Stimulated activated naive CD8-positive, alpha-beta T cell treated with anti-CD3 and anti-CD28 coated beads, Interleukin-15, Interleukin-2, amounts not matched to agents 100 ng/mL and 50 ng/mL, for 24 hours (primary cell): ENCODE data around the gene PHOSPHO2.

Source experiments
- H3K27ac Mint-ChIP-seq: one replicate; pipeline ENCODE4 v1.8.0; 2021; ENCODE audit warnings: mild to moderate bottlenecking, mixed read lengths
- H3K27me3 Mint-ChIP-seq: one replicate; pipeline ENCODE4 v1.8.0; 2021; ENCODE audit warnings: mixed read lengths
- H3K36me3 Mint-ChIP-seq: one replicate; pipeline ENCODE4 v1.8.0; 2021; ENCODE audit warnings: low read depth, mixed read lengths
- H3K4me1 Mint-ChIP-seq: one replicate; pipeline ENCODE4 v1.8.0; 2021; ENCODE audit warnings: low read depth, mixed read lengths
- H3K4me3 Mint-ChIP-seq: one replicate; pipeline ENCODE4 v1.8.0; 2021; ENCODE audit warnings: mild to moderate bottlenecking, mixed read lengths
- H3K9me3 Mint-ChIP-seq: one replicate; pipeline ENCODE4 v1.8.0; 2021; ENCODE audit warnings: mixed read lengths

The PHOSPHO2 gene

GRCh38 chr2:169716938-169717690, 22.8 kb downstream of the PHOSPHO2 start:
- Mint-ChIP-seq H3K27ac (no peak overlapping the region), H3K4me1 (no peaks in the 10 kb centered on the region), H3K9me3 (no peaks in the 10 kb centered on the region), H3K27me3 (no peaks in the 10 kb centered on the region), H3K4me3 (no peak overlapping the region), H3K36me3 (no peaks in the 10 kb centered on the region)

DNA sequence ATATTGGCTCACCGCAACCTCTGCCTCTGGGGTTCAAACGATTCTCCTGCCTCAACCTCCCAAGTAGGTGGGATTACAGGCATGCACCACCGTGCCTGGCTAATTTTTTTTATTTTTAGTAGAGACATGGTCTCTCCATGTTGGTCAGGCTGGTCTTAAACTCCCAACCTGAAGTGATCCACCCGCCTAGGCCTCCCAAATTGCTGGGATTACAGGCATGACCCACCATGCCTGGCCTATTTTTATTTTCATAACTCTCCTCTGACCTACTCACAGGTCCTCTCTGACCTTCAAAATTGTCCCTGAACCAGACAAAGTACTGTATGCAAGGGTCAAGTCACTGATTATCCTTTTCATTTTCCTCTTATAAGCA, 23.4 kb downstream of the PHOSPHO2 start:
- no peaks in the 10 kb centered on the region for H3K9me3 Mint-ChIP-seq
- H3K27me3 Mint-ChIP-seq: no peaks in the 10 kb centered on the region
- no peak overlapping the region for H3K27ac Mint-ChIP-seq
- H3K36me3 Mint-ChIP-seq: no peaks in the 10 kb centered on the region
- H3K4me3 Mint-ChIP-seq: no peak overlapping the region
- no peaks in the 10 kb centered on the region for H3K4me1 Mint-ChIP-seq

DNA sequence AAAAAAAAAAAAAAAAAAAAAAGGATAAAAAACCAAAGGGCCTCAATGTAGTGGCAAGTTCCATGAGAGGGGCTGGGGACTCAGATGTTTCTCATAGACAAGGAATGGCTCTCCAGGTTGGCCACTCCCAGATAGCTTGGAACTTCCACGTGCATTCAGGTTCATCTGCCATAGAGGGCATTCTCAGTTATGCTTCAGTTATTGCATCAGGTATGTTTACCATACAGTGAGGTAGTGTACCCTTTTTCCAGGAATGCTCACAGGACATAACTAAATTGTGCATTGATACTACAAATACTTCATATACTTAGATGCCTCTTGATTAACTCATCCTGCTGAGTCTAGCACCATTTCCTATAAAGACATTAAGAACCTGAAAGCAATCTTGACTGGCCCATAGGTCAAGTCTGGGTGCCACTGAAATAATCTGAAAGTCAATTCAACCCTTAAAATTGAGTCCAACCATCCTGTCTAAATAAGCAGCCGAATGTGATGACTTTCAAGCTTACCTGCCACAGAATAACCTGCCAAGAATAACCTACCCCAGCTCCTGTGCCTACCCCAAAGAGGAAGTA, 24.7 kb downstream of the PHOSPHO2 start:
- H3K4me3 Mint-ChIP-seq: no peak overlapping the region
- no peaks in the 10 kb centered on the region for H3K36me3 Mint-ChIP-seq
- H3K4me1 Mint-ChIP-seq: no peaks in the 10 kb centered on the region
- no peaks in the 10 kb centered on the region for H3K9me3 Mint-ChIP-seq
- H3K27ac Mint-ChIP-seq: no peak overlapping the region
- no peaks in the 10 kb centered on the region for H3K27me3 Mint-ChIP-seq

DNA sequence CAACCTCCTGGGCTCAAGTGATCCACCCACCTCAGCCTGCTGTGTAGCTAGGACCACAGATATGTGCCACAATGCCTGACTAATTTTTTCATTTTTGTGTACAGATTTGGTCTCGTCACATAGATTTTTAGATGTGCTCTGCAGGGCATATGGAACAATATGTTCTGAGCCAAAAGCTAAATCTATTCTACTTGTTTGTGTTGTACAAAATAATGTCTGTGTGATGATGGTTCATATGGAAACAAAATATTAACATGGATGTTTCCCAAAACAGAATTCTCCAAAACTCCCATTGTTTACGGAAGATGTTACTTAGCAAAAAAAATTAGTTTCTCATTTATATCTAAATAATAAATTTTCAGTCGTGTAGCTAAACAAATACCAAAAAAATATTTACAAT, 26.7 kb downstream of the PHOSPHO2 start:
- no peaks in the 10 kb centered on the region for H3K9me3 Mint-ChIP-seq
- no peak overlapping the region for H3K4me3 Mint-ChIP-seq
- H3K4me1 Mint-ChIP-seq: no peaks in the 10 kb centered on the region
- H3K27me3 Mint-ChIP-seq: no peaks in the 10 kb centered on the region
- no peaks in the 10 kb centered on the region for H3K36me3 Mint-ChIP-seq
- no peak overlapping the region for H3K27ac Mint-ChIP-seq

DNA sequence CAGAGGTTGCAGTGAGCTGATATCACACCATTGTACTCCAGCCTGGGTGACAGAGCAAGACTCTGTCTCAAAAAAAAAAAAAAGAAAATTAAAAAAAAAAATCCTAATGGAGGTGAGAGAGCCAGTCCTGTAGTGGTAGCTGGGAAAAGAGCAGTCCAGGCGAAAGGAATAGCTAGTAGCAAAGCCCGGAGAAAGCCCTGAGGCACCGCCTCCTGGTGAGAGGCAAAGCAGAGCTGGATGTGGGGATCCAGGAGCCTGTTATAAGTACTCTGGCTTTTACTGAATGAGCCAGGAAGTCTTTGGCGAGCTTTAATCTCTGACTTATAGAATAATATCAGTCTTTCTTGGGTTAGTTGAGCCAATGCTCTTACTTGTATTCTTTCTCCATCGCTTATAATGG, 32.8 kb downstream of the PHOSPHO2 start:
- Mint-ChIP-seq H3K27ac (no peak overlapping the region), H3K4me3 (no peak overlapping the region), H3K4me1 (no peaks in the 10 kb centered on the region), H3K9me3 (no peaks in the 10 kb centered on the region), H3K36me3 (no peaks in the 10 kb centered on the region), H3K27me3 (peaks cover 1% of the 10 kb centered on the region)

DNA sequence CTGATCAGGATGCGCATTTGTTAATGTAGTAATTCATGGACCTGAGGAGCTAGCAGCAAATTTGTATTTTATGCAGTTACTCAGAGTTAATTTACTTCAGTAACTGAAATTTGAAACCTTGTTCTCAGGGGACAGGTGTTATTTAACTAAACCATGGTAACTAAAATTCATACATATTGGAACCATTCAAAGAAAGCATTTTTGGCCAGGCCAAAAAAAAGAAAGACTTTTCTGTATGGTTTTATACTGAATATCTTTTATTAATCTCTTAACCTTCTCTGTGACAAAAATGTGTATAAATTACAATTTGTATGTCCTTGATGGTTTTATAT, 35.0 kb downstream of the PHOSPHO2 start:
- Mint-ChIP-seq H3K9me3 (no peaks in the 10 kb centered on the region), H3K27ac (no peak overlapping the region), H3K27me3 (peaks cover 11% of the 10 kb centered on the region), H3K4me1 (peaks cover 9% of the 10 kb centered on the region), H3K36me3 (no peaks in the 10 kb centered on the region), H3K4me3 (no peak overlapping the region)

DNA sequence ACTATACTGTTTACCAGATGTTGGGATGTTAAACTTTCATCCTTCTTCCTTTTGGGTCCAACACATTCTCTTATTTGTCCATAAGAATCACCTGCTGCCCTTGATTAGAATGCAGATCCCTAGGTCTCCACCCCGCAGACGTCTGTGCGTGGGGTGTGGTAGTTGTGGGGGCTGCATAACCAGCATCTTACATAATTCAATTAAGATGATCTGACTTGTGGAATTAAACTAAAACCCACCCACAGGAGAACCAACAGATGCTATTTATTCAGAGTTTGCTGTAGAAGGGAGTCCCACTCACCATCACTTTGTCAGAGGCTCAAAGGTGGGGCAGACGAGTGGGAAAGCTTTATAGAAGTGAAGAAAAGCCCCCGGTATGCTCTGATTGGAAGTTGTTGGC, 37.8 kb downstream of the PHOSPHO2 start:
- peaks cover 22% of the 10 kb centered on the region for H3K27me3 Mint-ChIP-seq
- no peaks in the 10 kb centered on the region for H3K9me3 Mint-ChIP-seq
- H3K36me3 Mint-ChIP-seq: peaks cover 4% of the 10 kb centered on the region
- H3K4me3 Mint-ChIP-seq: no peak overlapping the region
- H3K4me1 Mint-ChIP-seq: peaks cover 9% of the 10 kb centered on the region
- no peak overlapping the region for H3K27ac Mint-ChIP-seq

- Mint-ChIP-seq H3K4me3 (peak overlapping the region; percentile 91), H3K4me1 (peaks cover 9% of the 10 kb centered on the region), H3K36me3 (peaks cover 4% of the 10 kb centered on the region), H3K27me3 (peaks cover 22% of the 10 kb centered on the region), H3K27ac (no peak overlapping the region), H3K9me3 (no peaks in the 10 kb centered on the region)
These were observed 38.5 kb downstream of the PHOSPHO2 start for GRCh38 chr2:169732583-169733358.

DNA sequence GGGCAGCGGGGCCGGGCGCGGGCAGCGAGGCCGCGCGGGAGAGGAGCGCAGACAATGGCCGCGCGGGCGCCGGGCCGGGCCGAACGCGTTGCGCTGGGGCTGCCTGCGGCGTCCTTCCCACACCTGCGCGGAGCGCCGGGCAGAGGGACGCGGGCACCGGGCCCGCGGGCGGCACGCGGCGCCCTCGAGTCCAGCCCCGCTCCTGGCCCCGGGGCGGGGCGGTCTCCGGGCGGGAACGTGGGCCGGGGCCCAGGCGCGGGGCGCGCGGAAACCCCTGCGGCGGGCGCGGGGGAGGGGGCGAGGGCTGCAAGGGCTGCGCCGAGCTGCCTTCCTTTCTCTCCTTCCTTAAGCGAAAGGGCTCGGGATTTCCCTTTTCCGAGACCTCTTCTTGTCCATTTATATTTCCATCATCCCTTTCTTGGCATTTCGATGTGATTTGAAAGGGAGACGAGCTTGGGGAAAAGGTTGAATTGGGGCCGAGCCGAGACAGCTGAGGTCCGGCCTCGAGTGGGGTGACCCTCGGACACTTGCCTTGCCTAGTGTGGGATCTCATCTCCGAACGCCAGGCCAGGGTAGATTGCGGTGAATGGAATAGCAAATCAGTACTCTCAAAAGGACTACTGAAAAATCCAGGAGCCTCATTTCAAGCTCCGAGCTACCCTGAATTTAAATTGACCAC, 40.0 kb downstream of the PHOSPHO2 start:
- Mint-ChIP-seq H3K27ac (peak overlapping the region; percentile 49), H3K4me3 (peak overlapping the region; percentile 81), H3K27me3 (peaks cover 22% of the 10 kb centered on the region), H3K9me3 (no peaks in the 10 kb centered on the region), H3K4me1 (peaks cover 9% of the 10 kb centered on the region), H3K36me3 (peaks cover 7% of the 10 kb centered on the region)

- peak overlapping the region; percentile 81 for H3K4me3 Mint-ChIP-seq
- H3K27me3 Mint-ChIP-seq: peaks cover 22% of the 10 kb centered on the region
- H3K27ac Mint-ChIP-seq: no peak overlapping the region
- H3K36me3 Mint-ChIP-seq: peaks cover 14% of the 10 kb centered on the region
- peaks cover 9% of the 10 kb centered on the region for H3K4me1 Mint-ChIP-seq
- no peaks in the 10 kb centered on the region for H3K9me3 Mint-ChIP-seq
These were observed 41.4 kb downstream of the PHOSPHO2 start for GRCh38 chr2:169735623-169736022.

GRCh38 chr2:169736902-169737301, 42.6 kb downstream of the PHOSPHO2 start:
- H3K4me1 Mint-ChIP-seq: peaks cover 9% of the 10 kb centered on the region
- peaks cover 22% of the 10 kb centered on the region for H3K27me3 Mint-ChIP-seq
- no peak overlapping the region for H3K4me3 Mint-ChIP-seq
- H3K9me3 Mint-ChIP-seq: no peaks in the 10 kb centered on the region
- peaks cover 16% of the 10 kb centered on the region for H3K36me3 Mint-ChIP-seq
- no peak overlapping the region for H3K27ac Mint-ChIP-seq

GRCh38 chr2:169738566-169739229, 44.4 kb downstream of the PHOSPHO2 start:
- Mint-ChIP-seq H3K4me1 (no peaks in the 10 kb centered on the region), H3K9me3 (no peaks in the 10 kb centered on the region), H3K4me3 (no peak overlapping the region), H3K27me3 (peaks cover 11% of the 10 kb centered on the region), H3K36me3 (peaks cover 20% of the 10 kb centered on the region), H3K27ac (no peak overlapping the region)

- H3K4me3 Mint-ChIP-seq: no peak overlapping the region
- peaks cover 11% of the 10 kb centered on the region for H3K27me3 Mint-ChIP-seq
- no peak overlapping the region for H3K27ac Mint-ChIP-seq
- H3K9me3 Mint-ChIP-seq: no peaks in the 10 kb centered on the region
- peaks cover 26% of the 10 kb centered on the region for H3K36me3 Mint-ChIP-seq
- H3K4me1 Mint-ChIP-seq: no peaks in the 10 kb centered on the region
These were observed 45.1 kb downstream of the PHOSPHO2 start for GRCh38 chr2:169739351-169739750.

DNA sequence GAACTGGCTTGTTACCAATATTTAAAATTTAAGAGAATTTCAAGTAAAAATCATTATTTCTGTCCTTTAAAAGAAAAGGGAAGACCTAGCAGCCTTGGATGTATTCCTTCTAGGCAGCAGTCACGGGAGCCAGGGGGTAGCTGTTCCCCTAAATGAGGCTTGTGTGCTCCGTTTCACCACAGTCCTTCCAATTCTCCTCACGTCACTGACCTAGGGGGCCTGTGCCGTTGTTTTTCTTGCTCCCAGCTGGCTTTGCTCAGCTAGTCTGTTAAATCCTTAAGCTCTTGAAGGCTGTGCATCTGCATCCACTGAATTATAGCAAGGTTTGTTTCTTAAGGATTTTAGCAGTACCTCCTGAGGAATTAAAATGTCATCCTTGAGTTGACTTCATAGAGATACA, 49.3 kb downstream of the PHOSPHO2 start:
- Mint-ChIP-seq H3K4me1 (no peaks in the 10 kb centered on the region), H3K27me3 (no peaks in the 10 kb centered on the region), H3K36me3 (peaks cover 36% of the 10 kb centered on the region), H3K27ac (no peak overlapping the region), H3K9me3 (no peaks in the 10 kb centered on the region), H3K4me3 (no peak overlapping the region)

DNA sequence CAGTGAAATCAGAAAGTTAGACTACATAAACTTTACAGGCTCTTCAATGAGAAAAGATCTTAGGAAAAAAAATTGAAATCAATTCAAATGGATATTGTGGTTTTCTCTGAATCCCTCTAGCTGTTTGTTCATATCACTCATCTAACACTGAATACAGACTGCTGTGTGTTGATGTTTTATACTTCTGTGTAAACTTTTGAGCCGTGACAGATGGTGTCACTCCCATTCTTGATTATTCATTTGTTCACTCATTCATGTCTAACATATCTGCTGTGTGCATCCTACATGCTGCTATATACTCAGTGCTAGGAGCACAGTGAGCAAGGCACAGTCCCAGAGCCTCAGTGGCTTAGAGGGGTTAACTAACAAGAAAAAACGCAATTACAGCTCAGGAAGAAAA, 52.0 kb downstream of the PHOSPHO2 start:
- Mint-ChIP-seq H3K27ac (no peak overlapping the region), H3K27me3 (no peaks in the 10 kb centered on the region), H3K4me1 (no peaks in the 10 kb centered on the region), H3K36me3 (peaks cover 26% of the 10 kb centered on the region), H3K9me3 (no peaks in the 10 kb centered on the region), H3K4me3 (no peak overlapping the region)
